Stomach (tissue), 4 donors: ENCODE results near the gene ODC1.

Source experiments
- CTCF ChIP-seq, 7 experiments: fragments of 450-650 bp in 4 of 7; fragments of 200-600 bp in 3 of 7; sonication (generic) in 3 of 7; IDR thresholded peaks; one replicate each; pipeline ENCODE4 v1.5.1; 2016 to 2019; ENCODE audit warnings: antibody characterized with exemption in 7 of 7, control low read depth in 2 of 7, mild to moderate bottlenecking in 1 of 7
- EP300 ChIP-seq: sonication (generic); formaldehyde crosslinking; IDR thresholded peaks from one replicate; pipeline ENCODE4 v1.6.1; 2017; ENCODE audit warnings: antibody characterized with exemption

DNA sequence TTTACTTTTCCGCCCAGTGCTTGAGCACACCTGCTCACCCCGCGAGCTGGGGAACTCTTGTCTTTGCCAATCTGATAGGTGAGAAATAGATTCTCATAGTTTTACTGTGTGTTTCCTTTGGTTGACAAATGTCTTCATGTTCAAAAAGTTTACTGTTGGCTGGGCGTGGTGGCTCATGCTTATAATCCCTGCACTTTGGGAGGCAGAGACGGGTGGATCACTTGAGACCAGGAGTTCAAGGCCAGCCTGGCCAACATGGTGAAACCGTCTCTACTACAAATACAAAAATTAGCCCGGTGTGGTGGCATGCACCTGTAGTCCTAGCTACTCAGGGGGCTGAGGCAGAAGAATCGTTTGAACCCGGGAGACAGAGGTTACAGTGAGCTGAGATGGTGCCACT lies 10.3 kb downstream of the ODC1 start:
- TF ChIP-seq CTCF (IDR thresholded peaks at IDR 0.05) (no peak), EP300 (no peak)
